ENCODE results near the gene ZNF827. TPM values are rescaled to one million over a fixed set of nuclear protein-coding genes. Genes with fewer than 3 reads are reported as not detected.

Gene ZNF827
- total RNA-seq, 1 experiment from 2014 or later = 26.2 TPM

DNA sequence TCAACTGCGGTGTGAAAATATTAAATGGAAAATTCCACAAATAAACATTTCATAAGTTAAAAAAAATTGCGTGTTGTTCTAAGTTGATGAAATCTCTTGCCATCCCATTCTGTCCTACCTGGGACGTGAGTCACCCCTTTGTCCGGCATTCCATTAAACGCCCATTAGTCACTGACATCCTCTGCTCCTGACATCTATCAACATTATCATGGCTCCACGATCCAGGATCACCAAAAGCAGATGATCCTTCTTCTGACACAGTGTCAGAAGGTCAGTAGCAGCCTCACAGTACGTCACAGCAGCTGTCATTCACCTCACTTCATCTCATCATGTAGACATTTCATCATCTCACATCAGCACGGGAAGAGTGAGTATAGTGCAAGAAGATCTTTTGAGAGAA lies 125.7 kb downstream of the ZNF827 start:
- H3K36me3 Mint-ChIP-seq (ENCODE audit: insufficient read depth, unreplicated experiment) = peaks cover 9% of the 10 kb centered on the region
- H3K27me3 Mint-ChIP-seq (ENCODE audit: unreplicated experiment) = no peaks in the 10 kb centered on the region
- H3K4me3 Mint-ChIP-seq (ENCODE audit: low read depth, unreplicated experiment) = no peak overlapping the region
- H3K27ac Mint-ChIP-seq (ENCODE audit: unreplicated experiment) = no peak overlapping the region
- H3K4me1 Mint-ChIP-seq (ENCODE audit: low read depth, unreplicated experiment) = peaks cover 7% of the 10 kb centered on the region
- BruUV-seq (replicated peaks) = no TSS peak
- TF ChIP-seq, protein P1, sequence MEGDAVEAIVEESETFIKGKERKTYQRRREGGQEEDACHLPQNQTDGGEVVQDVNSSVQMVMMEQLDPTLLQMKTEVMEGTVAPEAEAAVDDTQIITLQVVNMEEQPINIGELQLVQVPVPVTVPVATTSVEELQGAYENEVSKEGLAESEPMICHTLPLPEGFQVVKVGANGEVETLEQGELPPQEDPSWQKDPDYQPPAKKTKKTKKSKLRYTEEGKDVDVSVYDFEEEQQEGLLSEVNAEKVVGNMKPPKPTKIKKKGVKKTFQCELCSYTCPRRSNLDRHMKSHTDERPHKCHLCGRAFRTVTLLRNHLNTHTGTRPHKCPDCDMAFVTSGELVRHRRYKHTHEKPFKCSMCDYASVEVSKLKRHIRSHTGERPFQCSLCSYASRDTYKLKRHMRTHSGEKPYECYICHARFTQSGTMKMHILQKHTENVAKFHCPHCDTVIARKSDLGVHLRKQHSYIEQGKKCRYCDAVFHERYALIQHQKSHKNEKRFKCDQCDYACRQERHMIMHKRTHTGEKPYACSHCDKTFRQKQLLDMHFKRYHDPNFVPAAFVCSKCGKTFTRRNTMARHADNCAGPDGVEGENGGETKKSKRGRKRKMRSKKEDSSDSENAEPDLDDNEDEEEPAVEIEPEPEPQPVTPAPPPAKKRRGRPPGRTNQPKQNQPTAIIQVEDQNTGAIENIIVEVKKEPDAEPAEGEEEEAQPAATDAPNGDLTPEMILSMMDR (IDR thresholded peaks at IDR 0.05; ENCODE audit: unreplicated experiment) = no peak
- intact Hi-C loops (cut with micrococcal nuclease; ENCODE audit: unreplicated experiment) = no loop called here
- no peak for DNase-seq
- CTCF ChIA-PET = no interaction called here
- H3K9me3 Mint-ChIP-seq (ENCODE audit: low read depth, unreplicated experiment) = no peaks in the 10 kb centered on the region

DNA sequence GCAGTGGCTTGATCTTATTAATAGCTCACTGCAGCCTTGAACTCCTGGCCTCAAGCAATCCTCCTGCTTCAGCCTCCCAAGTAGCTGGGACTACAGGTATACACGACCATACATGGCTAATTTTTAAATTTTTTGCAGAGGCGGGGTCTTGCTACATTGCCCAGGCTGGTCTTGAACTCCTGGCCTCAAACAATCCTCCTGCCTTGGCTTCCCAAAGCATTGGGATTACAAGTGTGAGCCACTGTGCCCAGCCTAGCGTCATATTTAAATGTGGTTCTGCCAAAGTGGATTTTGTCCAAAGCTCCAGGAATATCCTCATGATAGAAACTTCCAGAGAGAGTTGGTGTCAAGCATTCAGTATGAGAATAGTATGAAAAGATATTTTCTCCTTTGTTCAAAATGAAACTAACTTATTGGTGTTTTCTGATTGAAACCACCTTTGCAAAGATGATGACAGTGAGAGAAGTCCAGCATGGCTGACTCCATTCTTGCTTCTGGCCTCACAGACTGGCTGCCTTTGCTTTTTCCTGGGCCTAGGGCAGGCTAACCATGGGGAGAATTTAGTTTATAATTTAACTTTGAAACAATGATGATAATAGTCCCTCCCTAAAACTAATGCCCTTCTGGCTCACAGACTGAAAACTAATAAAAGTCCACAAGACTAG lies 129.6 kb downstream of the ZNF827 start:
- H3K27me3 Mint-ChIP-seq (ENCODE audit: unreplicated experiment) = no peaks in the 10 kb centered on the region
- no TSS peak for BruUV-seq (replicated peaks)
- peaks cover 12% of the 10 kb centered on the region for H3K36me3 Mint-ChIP-seq (ENCODE audit: insufficient read depth, unreplicated experiment)
- H3K27ac Mint-ChIP-seq (ENCODE audit: unreplicated experiment) = peak overlapping the region; percentile 94
- H3K4me1 Mint-ChIP-seq (ENCODE audit: low read depth, unreplicated experiment) = peaks cover 34% of the 10 kb centered on the region
- CTCF ChIA-PET = no interaction called here
- H3K9me3 Mint-ChIP-seq (ENCODE audit: low read depth, unreplicated experiment) = no peaks in the 10 kb centered on the region
- intact Hi-C loops (cut with micrococcal nuclease; ENCODE audit: unreplicated experiment) = loop anchor here (2.0 to 5.0 kb wide), 3 partner anchors 77 to 190 kb away; partner anchors contain the start of genes C4orf51 and MMAA
- TF ChIP-seq, protein P1 (IDR thresholded peaks at IDR 0.05; ENCODE audit: unreplicated experiment) = no peak
- H3K4me3 Mint-ChIP-seq (ENCODE audit: low read depth, unreplicated experiment) = no peak overlapping the region
- no peak for DNase-seq

DNA sequence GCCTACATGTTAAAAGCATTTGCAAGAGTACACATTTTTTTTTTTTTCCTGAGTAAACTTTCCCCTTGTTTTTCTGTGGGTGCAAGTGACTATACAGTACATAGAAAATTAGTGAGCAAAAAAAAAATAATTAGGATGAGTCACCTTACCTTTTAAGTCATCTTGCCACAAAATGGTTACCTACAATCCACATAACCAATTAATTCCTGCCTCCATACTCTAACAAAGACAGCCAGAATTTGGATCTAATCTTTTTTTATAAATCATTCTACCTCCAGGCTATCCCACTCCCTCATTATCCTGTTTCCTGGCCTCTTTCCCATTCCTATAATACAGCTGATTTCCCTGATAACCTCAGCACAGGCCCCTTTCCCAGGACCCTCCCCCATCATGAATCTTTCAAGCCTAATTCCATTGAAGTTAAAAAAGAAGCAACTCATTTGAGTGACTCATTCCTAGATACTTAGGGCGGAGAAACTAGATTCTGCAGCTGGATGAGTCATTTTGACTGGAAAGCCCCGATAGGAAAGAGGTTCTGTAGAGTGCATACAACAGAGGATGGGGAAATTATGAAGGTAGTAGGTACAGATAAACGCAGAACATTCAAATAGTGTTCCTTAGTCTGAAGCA lies 130.5 kb downstream of the ZNF827 start:
- Mint-ChIP-seq H3K4me3 (ENCODE audit: low read depth, unreplicated experiment) (peak overlapping the region; percentile 46), H3K27me3 (ENCODE audit: unreplicated experiment) (no peaks in the 10 kb centered on the region), H3K27ac (ENCODE audit: unreplicated experiment) (peak overlapping the region; percentile 94), H3K9me3 (ENCODE audit: low read depth, unreplicated experiment) (no peaks in the 10 kb centered on the region), H3K36me3 (ENCODE audit: insufficient read depth, unreplicated experiment) (peaks cover 12% of the 10 kb centered on the region), H3K4me1 (ENCODE audit: low read depth, unreplicated experiment) (peaks cover 34% of the 10 kb centered on the region)
- TF ChIP-seq, protein P1 (IDR thresholded peaks at IDR 0.05; ENCODE audit: unreplicated experiment) = no peak
- intact Hi-C loops (cut with micrococcal nuclease; ENCODE audit: unreplicated experiment) = loop anchor here (2.0 to 5.0 kb wide), 3 partner anchors 76 to 189 kb away; partner anchors contain the start of genes C4orf51 and MMAA
- DNase-seq = peak; percentile 49
- CTCF ChIA-PET = interaction anchor here (0.6 kb wide), 1 partner anchor 1135 kb away, joined by 6 read pairs; no protein-coding TSS in a partner anchor
- BruUV-seq (replicated peaks) = TSS peak; percentile 70

DNA sequence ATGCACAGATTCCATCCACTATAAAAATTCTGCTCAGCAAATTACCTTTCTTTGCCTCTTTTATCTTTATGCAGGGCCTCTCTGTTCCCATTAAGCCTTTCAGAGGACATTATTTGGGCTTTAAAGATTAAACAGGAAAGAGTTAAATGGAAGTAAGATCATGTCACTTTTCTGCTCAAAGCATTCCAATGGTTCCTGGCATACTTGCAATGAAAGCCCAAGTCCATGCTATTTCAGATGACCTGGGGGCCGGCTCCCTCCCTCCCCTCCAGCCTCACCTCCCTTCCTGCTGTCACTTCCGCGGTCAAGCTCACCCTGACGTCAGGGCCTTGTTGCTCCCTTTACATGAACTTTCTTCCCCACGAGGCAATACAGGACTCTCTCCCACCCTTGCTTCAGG lies 133.1 kb downstream of the ZNF827 start:
- CTCF ChIA-PET = no interaction called here
- intact Hi-C loops (cut with micrococcal nuclease; ENCODE audit: unreplicated experiment) = loop anchor here (5.0 kb wide), 2 partner anchors 73 to 123 kb away; partner anchors contain the start of gene C4orf51
- Mint-ChIP-seq H3K36me3 (ENCODE audit: insufficient read depth, unreplicated experiment) (peaks cover 12% of the 10 kb centered on the region), H3K9me3 (ENCODE audit: low read depth, unreplicated experiment) (no peaks in the 10 kb centered on the region), H3K4me3 (ENCODE audit: low read depth, unreplicated experiment) (peak overlapping the region; percentile 20), H3K4me1 (ENCODE audit: low read depth, unreplicated experiment) (peaks cover 34% of the 10 kb centered on the region), H3K27ac (ENCODE audit: unreplicated experiment) (peak overlapping the region; percentile 71), H3K27me3 (ENCODE audit: unreplicated experiment) (no peaks in the 10 kb centered on the region)
- no TSS peak for BruUV-seq (replicated peaks)
- DNase-seq = peak; percentile 64
- TF ChIP-seq, protein P1 (IDR thresholded peaks at IDR 0.05; ENCODE audit: unreplicated experiment) = no peak

Data from Calu3 (cell line).